Psoas muscle (tissue), 8 donors: ENCODE results near the gene ITIH5. TPM values are rescaled to one million over a fixed set of nuclear protein-coding genes. Genes with fewer than 3 reads are reported as not detected.
"Not testable (repeated sequence)": the region's sequence is repeated elsewhere in the genome, so short reads cannot be mapped to it uniquely, and the experiment has no call there.

Source experiments
- ATAC-seq, 4 donors: fragments of 200-7000 bp; cut with Tn5 transposase; one replicate each; pipeline ENCODE4 v1.9.1; 2020; ENCODE audit warnings: moderate library complexity in 3 of 4, mild to moderate bottlenecking in 2 of 4
- DNase-seq, 2 donors: peaks; one replicate each; pipeline ENCODE4 v3.0.0-alpha.2; 2020
- H3K27ac ChIP-seq: fragments of 200-600 bp; one replicate; pipeline ENCODE4 v1.8.0; 2022
- H3K27me3 ChIP-seq, 3 donors: fragments of 200-600 bp in 1 of 3; one replicate each; pipeline versions ENCODE4 v1.6.1 to v1.8.0; 2013 to 2022; ENCODE audit warnings: low read length in 2 of 3, mild to moderate bottlenecking in 2 of 3, moderate library complexity in 1 of 3; ENCODE audit not compliant: insufficient read depth in 3 of 3
- H3K36me3 ChIP-seq, 2 donors: fragments of 200-600 bp in 1 of 2; one replicate each; pipeline versions ENCODE4 v1.6.1 to v1.8.0; 2013 to 2022; ENCODE audit warnings: low read depth in 1 of 2, mild to moderate bottlenecking in 1 of 2, moderate library complexity in 1 of 2; ENCODE audit not compliant: insufficient read depth in 1 of 2
- H3K4me1 ChIP-seq: fragments of 200-600 bp; one replicate; pipeline ENCODE4 v1.8.0; 2022
- H3K4me3 ChIP-seq: fragments of 200-600 bp; one replicate; pipeline ENCODE4 v1.8.0; 2022; ENCODE audit warnings: mild to moderate bottlenecking
- H3K9me3 ChIP-seq: fragments of 200-600 bp; one replicate; pipeline ENCODE4 v1.8.0; 2022
- CTCF ChIP-seq: fragments of 200-600 bp; IDR thresholded peaks from one replicate; pipeline ENCODE4 v1.8.0; 2022; ENCODE audit warnings: antibody characterized with exemption
- WGBS, 3 donors: extraction: QIAGEN DNeasy Blood & Tissue Kit; methylation state at CpG; one replicate each; pipeline versions ENCODE4 v1.1.6 to v1.1.7; 2013; 5-methylcytosine and 5-hydroxymethylcytosine counted together
- intact Hi-C, 2 donors: fragments of 100-400 bp; cut with DNase I; formaldehyde crosslinking; loops; one replicate each; pipeline versions ENCODE4 v1.11.0 to v1.14.2; 2022
- long read RNA-seq, 2 donors: library from polyadenylated mRNA; unstranded; transcript quantifications; one replicate each; pipeline ENCODE4 v2.0.0, GENCODE V29; 2021
- polyA plus RNA-seq, 3 donors: library from polyadenylated mRNA; stranded (reverse); fragments of 200-250 nt; gene quantifications; one replicate each; pipeline ENCODE4 v1.2.3, GENCODE V29; 2013
- total RNA-seq, 4 donors: library from RNA; stranded (reverse); fragmentation: NEBNext Ultra II Directional in 2 of 4; extraction: Animal tissue kit (Norgen Biotek cat#: 25700) in 2 of 4; gene quantifications; one replicate each; pipeline versions ENCODE4 v1.2.1 to v1.2.4, GENCODE V29; 2021 to 2023
- donor health status: healthy with polysubstance abuse.
- donor health status: DM: no; HTN: no; CAD: no; lungs with moderate emphysema.
- donor health status: Bipolar disorder and iron deficiency.
- donor health status: healthy.
- donor health status: DM: yes; HTN: yes; CAD: no.
- donor health status: DM: no; HTN: no; CAD: no.
- donor health status: DM: no; HTN: no; CAD: no.
- donor health status: DM: yes; HTN: yes; CAD: no.

The ITIH5 gene
- total RNA-seq, result 10 to 100 TPM in 2 of 4 donors, 1 to 10 TPM in 2; 2.9 to 13.0 (median 7.4) TPM
- polyA plus RNA-seq, result 1 to 10 TPM; 1.3 to 2.3 (median 1.9) TPM
- long read RNA-seq, donor 1, full-length matches to known transcripts, result 10 of 16 reads
- long read RNA-seq, donor 1, partial matches to known transcripts, result 6 of 16 reads
- long read RNA-seq, donor 1, other reads (novel, unspliced or antisense), result 0 of 16 reads
- long read RNA-seq, donor 2, full-length matches to known transcripts, result 3 of 6 reads
- long read RNA-seq, donor 2, partial matches to known transcripts, result 2 of 6 reads
- long read RNA-seq, donor 2, other reads (novel, unspliced or antisense), result 1 of 6 reads

DNA sequence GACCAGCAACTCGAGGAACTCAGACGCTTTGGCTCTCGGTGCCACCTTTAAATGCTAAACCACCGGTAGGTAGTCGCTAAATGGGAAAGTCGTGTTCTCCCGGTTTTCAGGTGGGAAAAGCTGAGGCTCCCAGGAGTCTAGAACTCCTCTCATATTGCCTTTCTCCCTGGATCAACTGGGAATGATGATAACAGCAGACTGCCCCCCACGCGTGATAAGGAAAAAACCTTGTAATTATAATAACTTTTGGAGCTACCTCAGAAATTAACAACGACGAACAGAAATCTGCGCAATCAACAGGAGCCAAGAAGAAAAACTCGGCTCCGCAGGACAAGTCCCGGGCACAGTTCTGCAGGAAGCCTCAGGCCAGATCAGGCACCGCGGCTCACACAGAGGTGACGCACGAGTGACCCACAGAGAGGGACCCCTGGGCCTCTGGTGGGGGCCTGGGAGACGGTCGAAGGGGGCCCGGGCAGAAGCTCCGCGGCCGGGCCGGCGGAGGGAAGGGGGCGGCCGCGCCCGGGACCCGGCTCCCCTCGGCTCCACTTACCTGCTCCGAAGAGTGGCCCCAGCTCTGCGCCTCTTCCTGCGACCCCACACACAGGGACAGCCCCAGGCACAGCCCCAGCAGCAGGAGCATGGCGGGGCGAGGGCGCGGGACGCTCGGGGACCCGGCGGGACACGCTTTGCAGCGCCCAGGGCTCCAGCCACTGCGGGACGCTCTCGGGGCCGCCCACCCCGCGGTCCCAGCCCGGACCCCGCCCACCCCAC lies at the start of gene ITIH5:
TSS of gene ITIH5 (minus strand) at position 714 of the 771 bp plus-strand sequence. CDS start at position 640, 74 bp downstream.
- ATAC-seq (peak in 2 of 4 donors; percentile 48 to 55), DNase-seq (peak in 1 of 2 donors; percentile 21)
- Histone ChIP-seq H3K36me3 (no peaks in the 10 kb centered on the region), H3K4me1 (peaks cover 15% of the 10 kb centered on the region), H3K9me3 (no peaks in the 10 kb centered on the region), H3K27ac (no peak within 1 kb of the TSS), H3K27me3 (peaks cover 0 to 68% (median 15%) of the 10 kb centered on the region in 3 donors), H3K4me3 (peak within 1 kb of the TSS; percentile 68)
- no peak for TF ChIP-seq CTCF
- intact Hi-C loops, result no loop called here
- 1% methylated on average over 37 to 54 of the region's 54 CpGs for WGBS, 3 donors

DNA sequence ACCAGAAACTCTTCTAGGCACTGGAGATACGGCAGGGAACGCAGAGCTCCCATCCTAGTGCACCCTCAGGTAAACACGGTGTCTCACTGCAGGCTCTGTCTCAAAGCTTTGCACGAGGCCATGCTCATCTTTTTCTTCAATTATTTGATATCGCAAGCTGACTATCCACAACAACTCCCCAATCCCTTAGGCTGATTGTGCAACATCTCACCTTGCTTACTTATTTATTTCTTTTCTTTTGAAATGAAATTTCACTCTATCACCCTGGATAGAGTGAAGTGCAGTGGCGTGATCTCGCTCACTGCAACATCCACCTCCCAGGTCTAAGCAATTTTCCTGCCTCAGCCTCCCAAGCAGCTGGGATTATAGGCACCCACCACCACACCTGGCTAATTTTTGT lies 48.7 kb upstream of the ITIH5 start:
- DNase-seq (no peak), ATAC-seq (no peak)
- H3K9me3 ChIP-seq, result no peaks in the 10 kb centered on the region
- H3K4me3 ChIP-seq, result no peak overlapping the region
- 82 to 91% (median 89%) methylated on average over 7 of the region's 7 CpGs for WGBS, 3 donors
- H3K27ac ChIP-seq, result no peak overlapping the region
- TF ChIP-seq CTCF, result no peak
- no peaks in the 10 kb centered on the region for H3K4me1 ChIP-seq
- no peaks in the 10 kb centered on the region for H3K27me3 ChIP-seq
- H3K36me3 ChIP-seq, result no peaks in the 10 kb centered on the region
- intact Hi-C loops, result no loop called here

- 78 to 88% (median 81%) methylated on average over 5 of the region's 5 CpGs for WGBS, 3 donors
These were observed 44.3 kb upstream of the ITIH5 start for GRCh38 chr10:7711075-7711474.

GRCh38 chr10:7710446-7710845 lies 43.7 kb upstream of the ITIH5 start:
- Histone ChIP-seq H3K4me3 (no peak overlapping the region), H3K36me3 (no peaks in the 10 kb centered on the region), H3K27me3 (peaks cover 0 to 13% (median 3%) of the 10 kb centered on the region in 3 donors), H3K4me1 (no peaks in the 10 kb centered on the region), H3K9me3 (no peaks in the 10 kb centered on the region), H3K27ac (no peak overlapping the region)
- ATAC-seq (no peak), DNase-seq (no peak)
- intact Hi-C loops, result loop anchor here in 1 of 2 donors (5.0 kb wide), 1 partner anchor 1577 kb away; no protein-coding TSS in a partner anchor
- 77 to 86% (median 86%) methylated on average over 1 of the region's 1 CpG for WGBS, 3 donors
- no peak for TF ChIP-seq CTCF

More at GRCh38 chr10:7711075-7711474, 44.3 kb upstream of the ITIH5 start:
- H3K4me3 ChIP-seq, H3K9me3 ChIP-seq, H3K36me3 ChIP-seq, ATAC-seq, H3K27me3 ChIP-seq, H3K27ac ChIP-seq, DNase-seq, H3K4me1 ChIP-seq: not testable (repeated sequence)
- intact Hi-C loops, result loop anchor here in 1 of 2 donors (5.0 kb wide), 1 partner anchor 1576 kb away; no protein-coding TSS in a partner anchor

DNA sequence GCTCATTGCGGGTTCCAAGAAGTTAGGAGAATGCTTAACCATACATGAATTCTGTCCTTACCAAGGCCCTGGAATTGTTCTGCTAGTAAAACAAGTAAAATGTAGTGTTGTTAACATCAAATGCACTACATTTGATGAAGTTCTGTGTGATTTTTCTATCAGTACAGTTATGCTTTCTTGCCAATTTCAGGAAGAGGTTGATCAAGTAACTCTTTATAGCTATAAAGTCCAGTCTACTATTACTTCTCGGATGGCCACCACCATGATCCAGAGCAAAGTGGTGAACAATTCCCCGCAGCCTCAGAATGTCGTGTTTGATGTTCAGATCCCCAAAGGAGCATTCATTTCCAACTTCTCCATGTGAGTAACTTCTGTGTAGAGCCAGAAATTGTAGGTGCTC lies 42.1 kb upstream of the ITIH5 start:
- no peak for ATAC-seq
- H3K9me3 ChIP-seq, result no peaks in the 10 kb centered on the region
- no peaks in the 10 kb centered on the region for H3K36me3 ChIP-seq
- DNase-seq, result no peak
- no peak overlapping the region for H3K4me3 ChIP-seq
- WGBS, 3 donors, result 86 to 93% (median 88%) methylated on average over 4 of the region's 4 CpGs
- no peaks in the 10 kb centered on the region for H3K4me1 ChIP-seq
- H3K27ac ChIP-seq, result no peak overlapping the region
- intact Hi-C loops, result loop anchor here in 1 of 2 donors (10.0 kb wide), 1 partner anchor 526 kb away; no protein-coding TSS in a partner anchor
- no peak for TF ChIP-seq CTCF
- H3K27me3 ChIP-seq, result peaks cover 0 to 17% (median 6%) of the 10 kb centered on the region in 3 donors
